ENCODE measurements around the gene DST.

- TF ChIP-seq EZH2phosphoT487 (IDR thresholded peaks at IDR 0.05; ENCODE audit: borderline replicate concordance, low read depth): no peak
- no peak for TF ChIP-seq POLR2AphosphoS5 (IDR thresholded peaks at IDR 0.05; ENCODE audit: low read depth, low read length)
- TF ChIP-seq USF2 (IDR thresholded peaks at IDR 0.05; ENCODE audit: borderline replicate concordance, low read depth, low read length): no peak
- TF ChIP-seq MAX (IDR thresholded peaks at IDR 0.05; ENCODE audit: low read depth): no peak
- no peak for TF ChIP-seq SIN3A (IDR thresholded peaks at IDR 0.05; ENCODE audit: borderline replicate concordance, low read depth, low read length)
These were observed 48.6 kb upstream of the DST start for GRCh38 chr6:56691286-56691595.

Data from SK-N-SH (cell line).